GM13976 (cell line): Measurements from ENCODE around the gene SOX21.
A peak's percentile ranks its signal among the peaks of the same experiment; 100 is the strongest.

Experiments
- DNase-seq: peaks from one replicate; pipeline ENCODE4 v3.0.0; 2012; ENCODE audit warnings: low spot score
- CTCF ChIP-seq: IDR thresholded peaks from 2 replicates; pipeline ENCODE4 v1.5.1; 2012; ENCODE audit warnings: borderline replicate concordance, mild to moderate bottlenecking; ENCODE audit not compliant: insufficient read depth; ENCODE audit errors: extremely low read depth, missing control alignments, control extremely low read depth
- in situ Hi-C: fragments of 300-500 bp; cut with MboI; formaldehyde crosslinking; loops from one replicate; pipeline ENCODE4 v1.12.0; 2022; ENCODE audit warnings: low sequenced_read_pairs, mixed read lengths, inconsistent platforms; ENCODE audit not compliant: unreplicated experiment

SOX21 gene

DNA sequence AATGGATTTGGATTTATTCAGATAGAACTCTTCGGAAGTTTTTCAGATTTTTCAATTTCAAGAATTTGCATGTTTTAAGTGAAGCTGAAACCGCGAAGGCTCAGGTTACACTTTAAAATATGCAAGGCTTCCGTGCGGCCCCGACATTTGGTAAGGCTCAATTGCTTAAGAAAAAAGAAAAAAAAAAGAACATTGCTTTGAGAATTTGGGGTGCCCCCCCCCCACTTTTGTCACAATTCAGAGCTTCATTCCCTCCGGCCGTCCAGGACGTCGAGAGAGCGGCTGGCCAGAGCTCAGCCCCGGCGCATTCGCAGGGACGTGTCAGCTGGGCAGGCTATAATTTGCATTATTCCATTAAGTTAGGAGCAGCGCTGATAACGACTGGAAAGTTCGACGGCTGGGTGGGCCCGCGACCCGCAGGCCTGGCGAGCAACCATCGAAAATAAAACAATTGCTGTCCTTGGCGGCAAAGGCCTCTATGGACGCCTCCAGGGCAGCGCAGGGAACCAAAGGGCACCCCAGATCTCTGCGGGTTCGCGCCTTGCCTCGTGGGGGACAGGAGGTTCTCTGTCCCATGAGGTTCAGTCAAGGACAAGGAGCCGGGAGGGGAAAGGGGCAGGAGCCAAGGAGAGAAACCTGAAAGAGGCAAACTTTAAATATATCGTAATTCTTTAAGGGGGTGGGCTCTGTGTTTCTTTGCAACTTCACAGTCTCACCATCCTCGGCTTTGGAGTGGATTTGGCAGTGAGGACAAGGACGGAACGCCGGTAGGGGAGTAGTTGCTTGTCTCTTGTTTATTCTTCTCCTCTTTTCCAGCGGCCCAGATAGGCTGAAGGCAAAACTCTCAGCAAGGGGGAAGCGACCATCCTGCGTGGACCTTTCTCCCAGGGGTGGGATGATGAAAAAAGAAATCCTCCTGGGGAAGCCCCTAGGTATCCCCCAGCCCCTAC is 7.0 kb downstream of the SOX21 start:
- DNase-seq: peak; percentile 13
- no peak for TF ChIP-seq CTCF
- in situ Hi-C loops: no loop called here

DNA sequence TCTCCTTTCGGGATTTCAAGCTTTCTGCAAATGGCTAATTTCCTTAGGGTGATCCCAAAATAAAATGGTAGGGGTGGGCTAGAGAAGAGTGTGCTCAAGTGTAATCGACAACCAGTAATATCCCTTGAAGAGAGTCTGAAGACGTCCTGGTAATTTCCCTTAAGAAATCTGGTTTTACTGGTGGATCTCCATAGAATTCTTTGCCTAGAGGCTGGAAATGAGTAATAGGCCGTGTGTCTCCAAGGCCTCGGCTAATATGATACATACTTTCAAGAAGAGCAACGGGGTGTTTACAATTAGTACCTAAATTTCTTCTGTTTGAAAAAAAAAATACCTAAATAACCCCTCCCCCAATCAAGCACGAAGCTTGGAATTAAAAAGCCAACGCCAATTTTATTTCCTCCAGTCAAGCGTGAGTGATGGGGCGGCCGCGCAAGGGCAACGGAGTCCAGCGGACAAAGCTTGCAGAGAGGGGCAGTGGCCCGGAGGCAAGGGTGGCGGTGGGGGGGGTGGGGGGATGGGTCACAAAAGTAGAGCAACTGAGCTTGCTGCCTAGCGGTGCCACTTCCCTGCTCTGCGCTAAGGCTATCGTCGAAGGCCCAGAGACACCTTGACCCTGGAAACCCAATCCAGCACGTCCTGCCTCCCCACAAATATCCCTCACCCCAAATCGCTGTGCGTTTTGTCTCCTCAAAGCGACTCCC is 7.8 kb downstream of the SOX21 start:
- in situ Hi-C loops: no loop called here
- peak; percentile 20 for DNase-seq
- TF ChIP-seq CTCF: no peak

GRCh38 chr13:94703721-94704314 is 8.5 kb downstream of the SOX21 start:
- in situ Hi-C loops: no loop called here
- no peak for TF ChIP-seq CTCF
- DNase-seq: peak; percentile 22

GRCh38 chr13:94703271-94703670 is 9.1 kb downstream of the SOX21 start:
- peak; percentile 16 for DNase-seq
- TF ChIP-seq CTCF: no peak
- in situ Hi-C loops: no loop called here

GRCh38 chr13:94702181-94703041 is 9.9 kb downstream of the SOX21 start:
- TF ChIP-seq CTCF: no peak
- peak; percentile 21 for DNase-seq
- in situ Hi-C loops: no loop called here

GRCh38 chr13:94701313-94702180 is 10.8 kb downstream of the SOX21 start:
- in situ Hi-C loops: no loop called here
- no peak for TF ChIP-seq CTCF
- DNase-seq: no peak
